Non-pigmented ciliary epithelial cell (primary cell): ENCODE measurements around the gene TYSND1.
"Not testable (repeated sequence)": the region's sequence is repeated elsewhere in the genome, so short reads cannot be mapped to it uniquely, and the experiment has no call there.

ENCODE experiments used
- DNase-seq: peaks from one replicate; pipeline ENCODE4 v3.0.0-alpha.2; 2010; ENCODE audit warnings: low read depth

Gene TYSND1

GRCh38 chr10:70109064-70109729 is 37.3 kb downstream of the TYSND1 start:
- no peak for DNase-seq

GRCh38 chr10:70106958-70107791 is 39.3 kb downstream of the TYSND1 start:
- DNase-seq: no peak

GRCh38 chr10:70101668-70102067 is 44.8 kb downstream of the TYSND1 start:
- DNase-seq: no peak

GRCh38 chr10:70101068-70101562 is 45.4 kb downstream of the TYSND1 start:
- not testable (repeated sequence) for DNase-seq

- no peak for DNase-seq
Observed at GRCh38 chr10:70098271-70098670, 48.2 kb downstream of the TYSND1 start.

GRCh38 chr10:70097459-70097858 is 49.0 kb downstream of the TYSND1 start:
- no peak for DNase-seq

GRCh38 chr10:70096705-70097420 is 49.6 kb downstream of the TYSND1 start:
- DNase-seq: no peak

- no peak for DNase-seq
Observed at GRCh38 chr10:70096016-70096704, 50.3 kb downstream of the TYSND1 start.

GRCh38 chr10:70094250-70094649 is 52.2 kb downstream of the TYSND1 start:
- DNase-seq: no peak

GRCh38 chr10:70093335-70093944 is 53.1 kb downstream of the TYSND1 start:
- DNase-seq: no peak

GRCh38 chr10:70092389-70092718 is 54.1 kb downstream of the TYSND1 start:
- DNase-seq: no peak

- DNase-seq: no peak
Observed at GRCh38 chr10:70090951-70091350, 55.5 kb downstream of the TYSND1 start.

GRCh38 chr10:70090013-70090412 is 56.5 kb downstream of the TYSND1 start:
- DNase-seq: no peak

GRCh38 chr10:70088308-70088698 is 58.2 kb downstream of the TYSND1 start:
- DNase-seq: no peak
